ENCODE results near the gene WIPF3. TPM values are rescaled to one million over a fixed set of nuclear protein-coding genes. Genes with fewer than 3 reads are reported as not detected.

The WIPF3 gene
- total RNA-seq, 1 donor from 2014 or later, result 0.23 TPM

DNA sequence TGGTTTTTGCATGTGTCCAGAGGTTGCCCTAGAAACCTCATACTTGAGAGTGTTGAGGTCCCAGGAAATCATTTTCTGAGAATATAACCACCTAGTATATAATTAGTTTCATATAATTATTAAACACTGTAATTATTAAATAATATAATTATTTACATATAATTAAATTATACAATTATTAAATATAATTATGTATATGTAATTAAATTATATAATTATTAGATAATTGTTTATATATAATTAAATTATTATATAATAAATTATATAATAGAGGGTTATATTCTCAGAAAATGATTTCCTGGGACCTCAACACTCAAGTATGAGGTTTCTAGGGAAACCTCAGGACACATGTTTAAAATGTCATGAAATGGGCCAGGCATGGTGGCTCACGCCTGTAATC, 155.7 kb downstream of the WIPF3 start:
- no peak for DNase-seq (ENCODE audit: low read depth)
- no peak overlapping the region for H3K4me3 ChIP-seq (ENCODE audit: low read depth, low read length)
- TF ChIP-seq, protein P1, sequence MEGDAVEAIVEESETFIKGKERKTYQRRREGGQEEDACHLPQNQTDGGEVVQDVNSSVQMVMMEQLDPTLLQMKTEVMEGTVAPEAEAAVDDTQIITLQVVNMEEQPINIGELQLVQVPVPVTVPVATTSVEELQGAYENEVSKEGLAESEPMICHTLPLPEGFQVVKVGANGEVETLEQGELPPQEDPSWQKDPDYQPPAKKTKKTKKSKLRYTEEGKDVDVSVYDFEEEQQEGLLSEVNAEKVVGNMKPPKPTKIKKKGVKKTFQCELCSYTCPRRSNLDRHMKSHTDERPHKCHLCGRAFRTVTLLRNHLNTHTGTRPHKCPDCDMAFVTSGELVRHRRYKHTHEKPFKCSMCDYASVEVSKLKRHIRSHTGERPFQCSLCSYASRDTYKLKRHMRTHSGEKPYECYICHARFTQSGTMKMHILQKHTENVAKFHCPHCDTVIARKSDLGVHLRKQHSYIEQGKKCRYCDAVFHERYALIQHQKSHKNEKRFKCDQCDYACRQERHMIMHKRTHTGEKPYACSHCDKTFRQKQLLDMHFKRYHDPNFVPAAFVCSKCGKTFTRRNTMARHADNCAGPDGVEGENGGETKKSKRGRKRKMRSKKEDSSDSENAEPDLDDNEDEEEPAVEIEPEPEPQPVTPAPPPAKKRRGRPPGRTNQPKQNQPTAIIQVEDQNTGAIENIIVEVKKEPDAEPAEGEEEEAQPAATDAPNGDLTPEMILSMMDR (conservative IDR thresholded peaks at IDR 0.05; ENCODE audit: low read depth, low read length), result no peak

DNA sequence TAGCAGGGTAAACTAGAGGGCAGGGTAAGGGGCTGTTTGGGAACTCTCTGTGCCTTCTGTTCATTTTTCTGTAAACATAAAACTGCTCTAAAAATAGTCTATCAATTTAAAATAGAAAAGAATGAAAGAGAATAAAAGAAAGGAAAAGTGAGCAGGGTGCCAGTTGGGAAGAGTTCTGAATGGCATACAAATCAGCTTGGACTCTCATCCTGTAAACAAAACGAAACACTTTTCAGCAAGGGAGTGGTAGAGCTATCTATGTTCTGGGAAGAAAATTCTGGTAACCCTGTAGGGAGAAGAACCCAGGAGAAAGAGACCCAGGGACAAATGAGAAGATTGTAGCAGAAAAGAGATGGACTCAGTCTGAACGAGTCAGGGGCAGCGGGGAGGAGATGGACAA, 158.7 kb downstream of the WIPF3 start:
- H3K4me3 ChIP-seq (ENCODE audit: low read depth, low read length), result no peak overlapping the region
- DNase-seq (ENCODE audit: low read depth), result no peak
- TF ChIP-seq, protein P1 (conservative IDR thresholded peaks at IDR 0.05; ENCODE audit: low read depth, low read length), result no peak

Other genes with a start within 250 kb of the WIPF3 start
- 8.1 and 14.0 TPM in 2 replicates for gene PRR15, start 242.7 kb upstream of the WIPF3 start, total RNA-seq
- gene SCRN1, start 183.3 kb downstream of the WIPF3 start, total RNA-seq, result 61.9 and 69.8 TPM in 2 replicates
- 7.8 and 12.6 TPM in 2 replicates for gene FKBP14, start 220.2 kb downstream of the WIPF3 start, total RNA-seq
- 11.9 and 12.2 TPM in 2 replicates for gene PLEKHA8, start 221.9 kb downstream of the WIPF3 start, total RNA-seq